Activated naive CD4-positive, alpha-beta T cell treated with anti-CD3 and anti-CD28 coated beads, Interleukin-2, amount 50 U/mL, for 24 hours (primary cell): Measurements from ENCODE around the gene EIF4ENIF1.
"Not testable (repeated sequence)": the region's sequence is repeated elsewhere in the genome, so short reads cannot be mapped to it uniquely, and the experiment has no call there.

Experiments
- H3K27ac Mint-ChIP-seq: one replicate; pipeline ENCODE4 v1.8.0; 2021; ENCODE audit warnings: mild to moderate bottlenecking, mixed read lengths
- H3K27me3 Mint-ChIP-seq: one replicate; pipeline ENCODE4 v1.8.0; 2021; ENCODE audit warnings: mixed read lengths
- H3K36me3 Mint-ChIP-seq: one replicate; pipeline ENCODE4 v1.8.0; 2021; ENCODE audit warnings: mixed read lengths
- H3K4me1 Mint-ChIP-seq: one replicate; pipeline ENCODE4 v1.8.0; 2021; ENCODE audit warnings: mixed read lengths
- H3K4me3 Mint-ChIP-seq: one replicate; pipeline ENCODE4 v1.8.0; 2021; ENCODE audit warnings: mild to moderate bottlenecking, mixed read lengths
- H3K9me3 Mint-ChIP-seq: one replicate; pipeline ENCODE4 v1.8.0; 2021; ENCODE audit warnings: mixed read lengths

Gene EIF4ENIF1

DNA sequence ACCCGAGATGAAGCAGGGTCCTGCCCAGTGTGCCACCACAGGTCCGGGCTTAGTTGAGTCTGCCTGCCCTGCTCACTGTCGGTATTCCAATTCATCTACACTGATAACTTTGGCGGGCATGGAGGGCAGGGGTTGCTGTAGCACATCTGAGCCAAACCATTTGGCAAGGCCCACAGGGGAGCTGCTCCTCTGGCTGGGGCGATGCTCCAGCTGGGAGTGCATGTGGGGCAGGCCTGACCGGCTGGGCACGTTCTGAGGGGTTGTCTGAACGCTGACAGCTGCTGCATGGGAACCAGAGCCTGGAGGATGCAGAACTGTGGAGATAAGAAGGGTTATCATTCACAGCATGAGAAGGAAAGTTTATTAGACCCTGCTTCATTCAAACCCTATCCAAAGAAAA lies 49.8 kb downstream of the EIF4ENIF1 start:
- no peaks in the 10 kb centered on the region for H3K4me1 Mint-ChIP-seq
- no peaks in the 10 kb centered on the region for H3K27me3 Mint-ChIP-seq
- no peaks in the 10 kb centered on the region for H3K9me3 Mint-ChIP-seq
- H3K36me3 Mint-ChIP-seq: peaks cover 6% of the 10 kb centered on the region
- H3K4me3 Mint-ChIP-seq: no peak overlapping the region
- no peak overlapping the region for H3K27ac Mint-ChIP-seq

DNA sequence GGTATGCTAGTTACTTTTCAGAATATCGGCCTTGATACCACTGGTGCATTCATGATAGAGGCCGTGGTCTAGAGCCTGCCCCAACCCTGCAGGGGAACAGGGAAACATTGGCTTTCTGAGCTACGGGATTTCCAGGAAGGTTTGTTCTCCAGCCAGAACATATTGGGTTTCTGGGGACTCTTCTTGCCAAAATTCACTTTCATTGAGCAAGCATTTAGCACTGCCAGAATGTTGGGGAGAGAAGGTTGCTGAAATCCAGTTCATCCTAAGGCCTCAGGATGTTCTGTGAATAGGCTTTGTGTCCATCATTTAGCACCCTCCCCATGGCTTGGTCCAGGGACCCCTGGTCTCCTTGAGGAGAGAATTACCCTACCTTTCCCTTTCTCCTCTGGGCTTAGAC lies 53.5 kb downstream of the EIF4ENIF1 start:
- Mint-ChIP-seq H3K27ac (no peak overlapping the region), H3K9me3 (no peaks in the 10 kb centered on the region), H3K27me3 (no peaks in the 10 kb centered on the region), H3K4me3 (no peak overlapping the region), H3K4me1 (no peaks in the 10 kb centered on the region), H3K36me3 (peaks cover 9% of the 10 kb centered on the region)

DNA sequence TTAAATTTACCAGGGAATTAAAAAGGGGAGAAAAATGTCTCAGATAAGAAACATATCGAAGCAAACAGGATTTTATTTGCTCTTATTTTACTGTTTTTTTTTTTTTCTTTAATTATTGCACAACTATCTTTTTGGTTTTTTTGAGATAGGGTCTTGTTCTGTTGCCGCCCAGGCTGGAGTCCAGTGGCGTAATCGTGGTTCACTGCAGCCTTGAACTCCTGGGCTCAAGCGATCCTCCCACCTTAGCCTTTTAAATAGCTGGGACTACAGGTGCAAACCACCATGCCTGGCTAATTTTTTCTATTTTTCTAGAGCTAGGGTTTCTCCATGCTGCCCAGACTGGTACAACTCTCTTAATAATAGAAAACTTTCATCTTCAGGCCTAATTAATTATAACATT lies 57.7 kb downstream of the EIF4ENIF1 start:
- no peaks in the 10 kb centered on the region for H3K4me1 Mint-ChIP-seq
- H3K9me3 Mint-ChIP-seq: no peaks in the 10 kb centered on the region
- H3K36me3 Mint-ChIP-seq: peaks cover 19% of the 10 kb centered on the region
- H3K27me3 Mint-ChIP-seq: no peaks in the 10 kb centered on the region
- no peak overlapping the region for H3K4me3 Mint-ChIP-seq
- no peak overlapping the region for H3K27ac Mint-ChIP-seq

DNA sequence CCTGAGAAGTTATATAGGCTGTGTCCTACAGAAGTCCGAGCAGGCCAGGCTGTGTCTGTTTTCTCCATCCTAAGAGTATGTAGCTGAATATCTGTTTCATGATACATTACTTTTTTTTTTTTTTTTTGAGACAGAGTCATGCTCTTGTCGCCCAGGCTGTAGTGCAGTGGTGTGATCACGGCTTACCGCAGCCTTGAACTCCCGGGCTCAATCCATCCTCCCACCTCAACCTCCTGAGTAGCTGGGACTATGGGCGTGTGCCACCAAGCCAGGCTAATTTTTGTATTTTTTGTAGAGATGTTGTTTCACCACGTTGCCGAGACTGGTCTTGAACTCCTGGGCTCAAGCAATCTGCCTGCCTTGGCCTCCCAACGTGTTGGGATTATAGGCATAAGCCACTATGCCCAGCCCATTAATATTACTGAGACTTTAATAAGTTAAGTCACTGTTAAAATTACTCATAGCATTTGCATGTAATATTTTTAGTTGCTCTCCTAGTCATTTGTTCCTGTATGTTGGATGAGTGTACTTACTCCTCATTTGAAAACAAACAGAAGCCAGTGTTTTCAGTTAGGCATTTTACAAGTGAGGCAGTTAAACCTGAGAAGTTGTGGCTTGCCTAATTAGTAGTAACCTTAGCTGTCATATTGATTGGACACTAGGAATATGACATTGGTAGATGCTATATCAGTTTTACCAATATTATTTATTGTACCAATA lies 64.2 kb downstream of the EIF4ENIF1 start:
- Mint-ChIP-seq H3K27ac (peak overlapping the region; percentile 79), H3K9me3 (no peaks in the 10 kb centered on the region), H3K4me3 (no peak overlapping the region), H3K27me3 (no peaks in the 10 kb centered on the region), H3K4me1 (peaks cover 6% of the 10 kb centered on the region), H3K36me3 (peaks cover 17% of the 10 kb centered on the region)

DNA sequence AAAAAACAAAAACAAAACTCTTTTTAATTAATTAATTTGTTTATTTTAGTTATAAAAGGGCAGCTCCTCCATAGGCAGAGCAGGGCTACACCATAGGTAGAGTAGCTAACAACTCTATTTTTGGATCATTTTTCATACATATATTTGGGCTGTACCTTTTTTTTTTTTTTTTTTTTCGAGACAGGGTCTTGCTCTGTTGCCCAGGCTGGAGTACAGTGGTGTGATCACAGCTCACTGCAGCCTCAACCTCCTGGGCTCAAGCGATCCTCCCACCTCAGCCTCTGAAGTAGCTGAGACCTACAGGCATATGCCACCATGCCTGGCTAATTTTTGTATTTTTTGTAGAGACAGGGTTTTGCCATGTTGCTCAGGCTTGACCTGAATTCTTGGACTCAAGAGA lies 87.3 kb downstream of the EIF4ENIF1 start:
- H3K9me3 Mint-ChIP-seq, H3K27ac Mint-ChIP-seq, H3K36me3 Mint-ChIP-seq, H3K4me3 Mint-ChIP-seq, H3K27me3 Mint-ChIP-seq: not testable (repeated sequence)
- peaks cover 30% of the 10 kb centered on the region for H3K4me1 Mint-ChIP-seq

DNA sequence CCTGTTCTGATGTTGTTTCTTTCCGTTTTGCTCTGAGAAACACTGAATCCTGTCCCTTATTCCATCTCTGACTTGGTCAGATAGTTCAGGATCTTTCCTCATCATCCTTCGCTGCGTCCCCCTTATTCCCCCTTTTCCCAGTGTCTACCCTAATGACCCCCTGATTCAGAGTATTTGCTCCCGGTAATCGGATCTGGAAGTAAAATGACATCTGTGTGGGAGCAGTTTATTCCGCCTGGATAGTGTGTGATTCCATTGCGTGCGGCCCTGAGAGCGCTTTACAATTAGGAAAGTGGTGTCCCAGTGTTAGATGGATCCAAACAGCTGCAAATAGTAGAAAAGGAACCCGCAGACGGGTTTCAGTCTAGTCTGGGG lies 89.6 kb downstream of the EIF4ENIF1 start:
- peak overlapping the region; percentile 94 for H3K27ac Mint-ChIP-seq
- H3K4me3 Mint-ChIP-seq: peak overlapping the region; percentile 98
- peaks cover 18% of the 10 kb centered on the region for H3K4me1 Mint-ChIP-seq
- no peaks in the 10 kb centered on the region for H3K27me3 Mint-ChIP-seq
- no peaks in the 10 kb centered on the region for H3K9me3 Mint-ChIP-seq
- peaks cover 4% of the 10 kb centered on the region for H3K36me3 Mint-ChIP-seq

DNA sequence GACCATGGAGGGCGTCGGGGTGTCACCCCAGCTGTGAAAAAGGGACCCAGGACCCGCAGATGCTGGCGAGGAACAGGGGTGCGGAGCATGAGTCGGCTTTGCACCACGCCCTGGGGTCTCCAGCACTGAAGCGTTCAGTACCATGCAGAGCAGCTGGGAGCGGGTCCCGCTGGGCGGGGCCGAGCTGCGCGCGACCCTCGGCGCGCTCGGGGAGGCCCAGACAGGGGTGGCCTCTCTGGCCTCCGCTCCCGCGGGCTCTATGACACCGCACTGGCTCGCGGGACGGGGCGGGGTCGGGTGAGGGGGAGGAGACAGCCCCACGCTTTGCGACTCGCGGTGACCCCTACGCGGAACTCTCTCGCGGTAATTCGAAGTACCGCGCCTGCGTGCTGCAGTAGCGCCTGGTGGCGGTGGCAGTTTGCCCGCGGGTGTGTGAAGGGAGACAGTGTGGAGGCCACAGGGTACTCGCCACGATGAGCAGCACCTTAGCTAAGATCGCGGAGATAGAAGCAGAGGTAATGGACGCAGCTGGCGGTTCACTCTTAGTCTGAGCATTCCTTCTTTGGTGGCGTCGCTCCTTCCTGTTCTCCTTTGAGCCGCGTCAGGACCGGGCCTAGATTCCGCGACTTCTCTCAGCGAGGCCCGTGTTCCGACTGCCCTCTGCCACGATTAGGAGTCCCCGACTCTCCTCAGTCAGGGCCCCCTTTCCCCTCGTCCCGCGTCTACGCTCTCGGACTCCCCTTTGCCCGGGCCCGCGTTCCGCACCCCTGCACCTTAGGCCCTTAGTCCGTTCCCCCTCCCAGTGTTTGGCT lies 90.2 kb downstream of the EIF4ENIF1 start, which contains the start of gene DRG1:
TSS of gene DRG1 (plus strand) at position 394 of the 812 bp plus-strand sequence. CDS start at position 474, 80 bp downstream.
- H3K9me3 Mint-ChIP-seq: no peaks in the 10 kb centered on the region

DNA sequence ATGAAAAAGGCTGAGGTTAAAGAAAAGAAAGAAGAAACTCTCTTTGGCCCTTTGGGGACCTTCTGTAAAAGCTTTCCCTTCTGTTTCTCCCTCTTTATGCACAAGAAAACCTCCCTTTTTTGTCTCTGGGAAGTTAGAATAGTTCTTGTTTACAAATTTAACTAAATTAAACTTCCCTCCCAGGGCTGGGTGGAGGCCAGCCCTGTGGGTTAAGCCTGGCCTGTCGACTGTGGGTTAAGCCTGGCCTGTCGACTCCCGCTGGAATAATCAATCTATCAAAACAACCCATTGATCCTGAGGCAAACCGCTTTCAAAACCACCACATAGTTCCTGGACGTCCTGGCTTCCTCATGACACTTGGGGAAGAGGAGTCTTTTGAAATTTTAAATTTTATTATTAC lies 91.4 kb downstream of the EIF4ENIF1 start:
- peaks cover 18% of the 10 kb centered on the region for H3K4me1 Mint-ChIP-seq
- no peaks in the 10 kb centered on the region for H3K27me3 Mint-ChIP-seq
- peak overlapping the region; percentile 15 for H3K4me3 Mint-ChIP-seq
- H3K36me3 Mint-ChIP-seq: peaks cover 5% of the 10 kb centered on the region
- H3K9me3 Mint-ChIP-seq: no peaks in the 10 kb centered on the region
- no peak overlapping the region for H3K27ac Mint-ChIP-seq

More for the DNA sequence above, 90.2 kb downstream of the EIF4ENIF1 start, which contains the start of gene DRG1:
- Mint-ChIP-seq H3K27me3 (no peaks in the 10 kb centered on the region), H3K4me3 (peak within 1 kb of the TSS; percentile 98), H3K4me1 (peaks cover 18% of the 10 kb centered on the region), H3K27ac (peak within 1 kb of the TSS; percentile 94), H3K36me3 (peaks cover 4% of the 10 kb centered on the region)

DNA sequence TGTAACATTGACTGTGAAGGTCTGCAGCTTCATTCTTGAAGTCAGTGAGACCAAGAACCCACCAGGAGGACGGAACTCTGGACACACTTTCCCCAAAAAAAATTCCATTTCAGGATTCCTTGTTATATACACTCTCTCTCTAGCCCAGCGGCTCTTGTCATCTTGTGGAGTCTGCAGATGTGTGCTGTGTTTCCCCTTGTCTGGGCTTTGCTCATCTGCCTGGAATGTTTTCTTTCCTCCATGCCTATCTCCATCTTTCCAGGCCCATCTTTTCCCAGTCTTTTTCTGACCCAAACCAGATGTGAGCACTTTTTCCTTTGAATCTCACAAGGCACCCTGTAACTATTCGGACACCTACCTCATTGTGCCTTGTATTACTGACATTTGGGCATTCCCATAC lies 95.3 kb downstream of the EIF4ENIF1 start:
- no peaks in the 10 kb centered on the region for H3K4me1 Mint-ChIP-seq
- no peak overlapping the region for H3K27ac Mint-ChIP-seq
- peaks cover 1% of the 10 kb centered on the region for H3K36me3 Mint-ChIP-seq
- no peaks in the 10 kb centered on the region for H3K27me3 Mint-ChIP-seq
- H3K4me3 Mint-ChIP-seq: no peak overlapping the region
- H3K9me3 Mint-ChIP-seq: no peaks in the 10 kb centered on the region

DNA sequence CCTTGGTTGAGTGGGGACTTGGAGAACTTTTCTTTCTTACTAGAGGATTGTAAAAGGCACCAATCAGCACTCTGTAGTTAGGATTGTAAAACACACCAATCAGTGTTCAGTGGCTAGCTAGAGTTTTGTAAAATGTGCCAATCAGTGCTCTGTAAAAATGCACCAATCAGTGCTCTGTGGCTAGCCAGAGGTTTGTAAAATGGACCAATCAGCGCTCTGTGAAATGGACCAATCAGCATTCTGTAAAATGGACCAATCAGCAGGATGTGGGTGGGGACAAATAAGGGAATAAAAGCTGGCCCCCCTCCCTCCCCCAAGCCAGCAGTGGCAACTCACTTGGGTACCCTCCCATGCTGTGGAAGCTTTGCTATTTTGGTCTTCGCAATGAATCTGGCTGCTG lies 95.7 kb downstream of the EIF4ENIF1 start:
- Mint-ChIP-seq H3K27ac (no peak overlapping the region), H3K4me1 (no peaks in the 10 kb centered on the region), H3K4me3 (no peak overlapping the region), H3K27me3 (no peaks in the 10 kb centered on the region), H3K9me3 (no peaks in the 10 kb centered on the region), H3K36me3 (peaks cover 1% of the 10 kb centered on the region)
